Activated gamma-delta T cell treated with Interleukin-2 at 50 U/mL for 16 hours (primary cell): ENCODE data around the gene NEXMIF.
"Not testable (repeated sequence)": the region's sequence is repeated elsewhere in the genome, so short reads cannot be mapped to it uniquely, and the experiment has no call there.

Source experiments
- DNase-seq: peaks from one replicate; pipeline ENCODE4 v3.0.0-alpha.2; 2020

NEXMIF gene

GRCh38 chrX:74788545-74789086, 136.6 kb downstream of the NEXMIF start:
- DNase-seq, result no peak

DNA sequence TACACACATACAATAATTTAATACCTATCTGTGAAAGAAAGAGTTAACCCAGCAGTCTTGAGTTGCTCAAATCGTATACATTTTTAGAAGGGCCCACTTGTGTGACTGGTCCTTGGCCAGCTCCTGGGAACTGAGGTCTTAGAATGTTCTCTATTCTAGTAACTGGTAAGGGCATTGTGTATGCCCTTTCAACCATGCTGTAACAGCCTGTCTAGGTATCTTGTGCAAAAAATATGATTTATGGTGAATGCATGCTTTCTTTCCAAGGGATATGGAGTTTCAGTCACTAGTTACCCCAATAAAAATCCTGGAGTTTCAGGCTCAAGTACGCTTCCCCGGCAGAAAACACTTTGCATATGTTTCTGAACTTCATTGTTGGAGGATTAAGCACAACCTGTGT, 140.6 kb downstream of the NEXMIF start:
- DNase-seq, result no peak

DNA sequence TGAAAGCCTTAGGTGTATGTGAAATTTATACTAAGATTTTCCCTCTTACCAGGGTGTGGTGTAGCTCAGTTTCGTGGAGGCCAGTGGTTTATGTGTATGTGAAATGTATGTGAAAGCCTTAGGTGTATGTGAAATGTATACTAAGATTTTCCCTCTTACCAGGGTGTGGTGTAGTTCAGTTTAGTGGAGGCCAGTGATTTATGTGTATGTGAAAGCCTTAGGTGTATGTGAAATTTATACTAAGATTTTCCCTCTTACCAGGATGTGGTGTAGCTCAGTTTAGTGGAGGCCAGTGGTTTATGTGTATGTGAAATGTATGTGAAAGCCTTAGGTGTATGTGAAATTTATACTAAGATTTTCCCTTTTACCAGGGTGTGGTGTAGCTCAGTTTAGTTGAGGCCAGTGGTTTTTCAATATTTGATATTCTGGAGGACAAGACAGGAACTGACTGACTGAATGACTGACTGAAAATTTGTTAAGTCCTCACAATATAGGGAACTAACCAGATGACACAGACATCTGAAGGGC, 143.7 kb downstream of the NEXMIF start:
- DNase-seq, result no peak

DNA sequence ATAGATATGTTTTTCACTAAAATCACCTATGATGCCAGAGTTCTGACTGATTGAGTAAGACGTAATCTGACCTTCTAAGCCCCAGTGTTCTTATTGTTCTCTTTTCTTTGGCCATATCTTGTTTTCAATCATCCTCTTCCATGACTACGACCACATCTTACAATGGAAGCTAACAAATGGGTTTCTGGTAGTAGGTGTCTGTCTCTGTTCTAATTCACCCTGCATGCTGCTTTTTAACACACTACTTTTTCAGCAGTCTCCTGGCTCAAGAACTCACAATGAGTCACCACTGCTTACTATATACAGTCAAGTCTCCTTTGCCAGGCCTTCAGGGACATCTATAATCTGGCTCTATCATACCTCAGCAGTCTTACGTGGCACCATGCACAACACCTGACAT, 146.1 kb downstream of the NEXMIF start:
- no peak for DNase-seq

GRCh38 chrX:74774988-74775387, 150.3 kb downstream of the NEXMIF start:
- DNase-seq, result no peak

DNA sequence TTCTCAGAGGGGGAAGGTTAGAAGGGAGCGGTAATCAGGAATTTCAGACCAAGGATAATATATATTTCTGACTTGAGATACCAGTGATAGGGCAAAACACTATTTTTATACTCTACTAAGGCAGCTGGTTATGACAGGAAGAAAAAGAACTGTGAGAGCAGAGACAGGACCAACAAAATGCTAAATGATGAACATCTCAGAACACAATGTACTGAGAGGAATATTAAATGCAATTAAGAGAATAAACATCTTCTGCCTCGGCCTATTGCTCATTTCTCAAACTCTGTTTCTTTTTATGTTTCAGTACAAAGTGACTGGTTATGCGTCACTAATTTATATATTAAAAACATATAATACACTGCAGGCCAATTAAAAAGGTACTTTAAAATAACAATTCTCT, 188.8 kb downstream of the NEXMIF start:
- DNase-seq, result no peak

DNA sequence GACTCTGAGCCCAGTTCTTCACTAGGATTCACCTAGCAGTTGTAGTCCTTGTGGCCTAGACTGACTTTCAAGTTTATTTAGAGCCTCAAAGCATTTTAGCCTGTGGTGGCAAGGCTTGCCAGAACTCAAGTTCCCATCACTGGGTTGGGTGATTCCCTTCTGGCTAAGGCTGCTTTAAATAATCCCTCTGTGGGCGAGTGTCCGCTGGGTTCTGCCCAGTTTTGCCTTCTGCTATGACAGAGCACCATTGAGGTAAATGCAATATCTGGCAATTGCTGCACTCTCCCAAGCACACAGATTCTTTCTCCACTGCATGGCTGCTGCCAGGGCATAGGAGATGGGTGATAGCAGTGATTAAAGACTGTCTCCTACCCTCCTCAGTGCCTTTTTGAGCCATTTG, 220.0 kb downstream of the NEXMIF start:
- DNase-seq, result no peak

GRCh38 chrX:74701343-74701742, 223.9 kb downstream of the NEXMIF start:
- not testable (repeated sequence) for DNase-seq

DNA sequence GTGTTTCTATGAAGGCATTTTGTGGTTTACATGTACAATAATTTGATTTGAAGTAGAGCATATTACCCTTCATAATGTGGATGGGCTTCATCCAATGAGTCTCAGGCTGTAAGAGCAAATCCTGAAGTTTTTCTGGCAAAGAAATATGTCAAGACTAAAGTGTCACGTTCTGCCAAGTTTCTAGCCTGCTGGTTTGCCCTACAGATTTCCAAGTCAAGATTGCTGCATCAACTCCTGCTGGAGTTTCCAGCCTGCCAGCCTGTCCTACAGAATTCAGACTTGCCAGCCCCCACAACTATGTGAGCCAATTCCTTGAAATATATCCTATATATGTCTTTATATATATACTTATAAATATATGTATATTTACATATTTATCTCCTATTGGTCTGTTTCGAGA, 240.8 kb downstream of the NEXMIF start:
- DNase-seq, result no peak
